ENCODE results near the gene CHD3. TPM values are rescaled to one million over a fixed set of nuclear protein-coding genes. Genes with fewer than 3 reads are reported as not detected.
A peak's percentile ranks its signal among the peaks of the same experiment; 100 is the strongest.

Gene CHD3
- total and polyA plus RNA-seq, 10 of the 15 experiments (the other 5 are each of a cell fraction or from before 2014, with no cell fraction given) = 1.4 to 86.8 (median 39.1) TPM

GRCh38 chr17:7856811-7857712, 31.5 kb upstream of the CHD3 start, which contains the start of gene NAA38 (continued):
- no peak for TF ChIP-seq KAT2A (conservative IDR thresholded peaks at IDR 0.05; ENCODE audit: control insufficient read depth, low read depth, low read length)
- no peak for TF ChIP-seq USF2 (IDR thresholded peaks at IDR 0.05; ENCODE audit: borderline replicate concordance, low read depth, low read length)
- TF ChIP-seq CHD1 (IDR thresholded peaks at IDR 0.05; ENCODE audit: low read depth, low read length) = no peak
- no peak for TF ChIP-seq NR2F1 (conservative IDR thresholded peaks at IDR 0.05)
- TF ChIP-seq ZBTB33 (IDR thresholded peaks at IDR 0.05) = 0 out of 2 replicates have a peak, but pooled peaks have one; percentile 35
- no peak for TF ChIP-seq MLLT1 (IDR thresholded peaks at IDR 0.05)
- TF ChIP-seq HDAC6 (IDR thresholded peaks at IDR 0.05; ENCODE audit: unreplicated experiment) = no peak
- TF ChIP-seq EZH2 (IDR thresholded peaks at IDR 0.05; ENCODE audit: borderline replicate concordance, control insufficient read depth, low read depth, low read length) = no peak
- TF ChIP-seq YY1 (IDR thresholded peaks at IDR 0.05; ENCODE audit: low read depth, low read length) = peak; percentile 94
- TF ChIP-seq RAD21 (IDR thresholded peaks at IDR 0.05; ENCODE audit: insufficient read depth, low read depth, low read length) = no peak
- no peak for TF ChIP-seq MEF2B (IDR thresholded peaks at IDR 0.05; ENCODE audit: partially characterized antibody, poor library complexity, severe bottlenecking)
- TF ChIP-seq HCFC1 (IDR thresholded peaks at IDR 0.05; ENCODE audit: low read length) = peak; percentile 94
- peak; percentile 35 for TF ChIP-seq DPF2 (IDR thresholded peaks at IDR 0.05)
- TF ChIP-seq PML (IDR thresholded peaks at IDR 0.05; ENCODE audit: low read length) = 0 out of 2 replicates have a peak, but pooled peaks have one; percentile 3
- TF ChIP-seq CREM (IDR thresholded peaks at IDR 0.05; ENCODE audit: low read depth) = peak; percentile 65; the same call in 1 of the 2 replicates
- TF ChIP-seq SIX5 (IDR thresholded peaks at IDR 0.05; ENCODE audit: low read depth, low read length, severe bottlenecking) = peak; percentile 92
- TF ChIP-seq ZBTB40 (IDR thresholded peaks at IDR 0.05; ENCODE audit: borderline replicate concordance) = peak; percentile 80
- TF ChIP-seq NRF1 (conservative IDR thresholded peaks at IDR 0.05; ENCODE audit: low read depth, low read length) = peak; percentile 85
- no peak for TF ChIP-seq ZNF274 (IDR thresholded peaks at IDR 0.05; ENCODE audit: insufficient read depth, insufficient read length)
- TF ChIP-seq FOS (IDR thresholded peaks at IDR 0.05; ENCODE audit: borderline replicate concordance, extremely low read depth, insufficient read length) = no peak
- peak; percentile 76 for TF ChIP-seq NR2C1 (IDR thresholded peaks at IDR 0.05)

Data from GM12878 (cell line).